CD4-positive, alpha-beta T cell treated with Interleukin-17A for 4 hours (primary cell): ENCODE data around the gene CD40.
"Not testable (repeated sequence)": the region's sequence is repeated elsewhere in the genome, so short reads cannot be mapped to it uniquely, and the experiment has no call there.

Experiments
- DNase-seq: peaks from one replicate; pipeline ENCODE4 v3.0.0-alpha.2; 2020; ENCODE audit warnings: mixed read lengths

The CD40 gene

GRCh38 chr20:46099491-46100287, 18.4 kb upstream of the CD40 start:
- no peak for DNase-seq

- DNase-seq: not testable (repeated sequence)
Measured at GRCh38 chr20:46100444-46100843, 17.7 kb upstream of the CD40 start.

- DNase-seq: no peak
Measured at GRCh38 chr20:46100988-46101387, 17.1 kb upstream of the CD40 start.

- no peak for DNase-seq
Measured at GRCh38 chr20:46101957-46102356, 16.2 kb upstream of the CD40 start.

- DNase-seq: no peak
Measured at GRCh38 chr20:46102940-46103339, 15.2 kb upstream of the CD40 start.

- DNase-seq: no peak
Measured at GRCh38 chr20:46104262-46104661, 13.9 kb upstream of the CD40 start.

- DNase-seq: no peak
Measured at GRCh38 chr20:46107061-46107460, 11.1 kb upstream of the CD40 start.

- no peak for DNase-seq
Measured at GRCh38 chr20:46108435-46108841, 9.7 kb upstream of the CD40 start.

GRCh38 chr20:46108976-46109375, 9.1 kb upstream of the CD40 start:
- no peak for DNase-seq

- DNase-seq: no peak
Measured at GRCh38 chr20:46111028-46111835, 6.9 kb upstream of the CD40 start.

GRCh38 chr20:46111836-46112212, 6.3 kb upstream of the CD40 start:
- no peak for DNase-seq

- no peak for DNase-seq
Measured at GRCh38 chr20:46112430-46113112, 5.5 kb upstream of the CD40 start.

- DNase-seq: no peak
Measured at GRCh38 chr20:46113113-46113470, 5.0 kb upstream of the CD40 start.

GRCh38 chr20:46114449-46114848, 3.7 kb upstream of the CD40 start:
- DNase-seq: no peak

GRCh38 chr20:46118481-46119020, 437 bp downstream of the CD40 start:
- peak; percentile 25 for DNase-seq

GRCh38 chr20:46119028-46119546, 973 bp downstream of the CD40 start:
- no peak for DNase-seq

- DNase-seq: no peak
Measured at GRCh38 chr20:46119547-46119946, 1.4 kb downstream of the CD40 start.

GRCh38 chr20:46120136-46120535, 2.0 kb downstream of the CD40 start:
- no peak for DNase-seq

GRCh38 chr20:46121184-46121930, 3.2 kb downstream of the CD40 start:
- DNase-seq: no peak

- DNase-seq: no peak
Measured at GRCh38 chr20:46122071-46122470, 4.0 kb downstream of the CD40 start.

GRCh38 chr20:46122516-46123481, 4.7 kb downstream of the CD40 start:
- DNase-seq: no peak
